Upper lobe of left lung (tissue), 6 donors: ENCODE results near the gene ACO1. TPM values are rescaled to one million over a fixed set of nuclear protein-coding genes. Genes with fewer than 3 reads are reported as not detected.

Experiments used
- ATAC-seq, 2 donors: fragments of 200-7000 bp; cut with Tn5 transposase; one replicate each; pipeline ENCODE4 v1.9.1; 2022; ENCODE audit warnings: mild to moderate bottlenecking in 2 of 2, moderate library complexity in 2 of 2; ENCODE audit not compliant: low FRiP score in 2 of 2
- DNase-seq, 2 donors: peaks; one replicate each; pipeline ENCODE4 v3.0.0-alpha.2; 2019 to 2020
- H3K27ac ChIP-seq, 4 donors: fragments of 200-600 bp; sonication (generic); one replicate each; pipeline ENCODE4 v1.5.1; 2016 to 2019
- H3K27me3 ChIP-seq, 4 donors: fragments of 200-600 bp; sonication (generic); one replicate each; pipeline ENCODE4 v1.5.1; 2017 to 2019
- H3K36me3 ChIP-seq, 4 donors: fragments of 200-600 bp; sonication (generic); one replicate each; pipeline ENCODE4 v1.5.1; 2016 to 2019
- H3K4me1 ChIP-seq, 4 donors: fragments of 200-600 bp; sonication (generic); one replicate each; pipeline ENCODE4 v1.5.1; 2018 to 2019
- H3K4me3 ChIP-seq, 4 donors: fragments of 200-600 bp; sonication (generic); one replicate each; pipeline ENCODE4 v1.5.1; 2017 to 2019; ENCODE audit warnings: mild to moderate bottlenecking in 2 of 4, moderate library complexity in 1 of 4
- H3K9me3 ChIP-seq, 4 donors: fragments of 200-600 bp; sonication (generic); one replicate each; pipeline ENCODE4 v1.5.1; 2018 to 2019
- CTCF ChIP-seq, 6 experiments: fragments of 450-650 bp in 4 of 6; fragments of 200-600 bp in 2 of 6; sonication (generic) in 2 of 6; IDR thresholded peaks; one replicate each; pipeline ENCODE4 v1.5.1; 2016 to 2019; ENCODE audit warnings: antibody characterized with exemption in 6 of 6
- EP300 ChIP-seq, 4 donors: sonication (generic); formaldehyde crosslinking; IDR thresholded peaks; one replicate each; pipeline ENCODE4 v1.5.1; 2017; ENCODE audit warnings: antibody characterized with exemption in 4 of 4, control low read depth in 2 of 4
- POLR2A ChIP-seq, 4 donors: fragments of 450-650 bp; IDR thresholded peaks; one replicate each; pipeline ENCODE4 v1.5.1; 2016 to 2017; ENCODE audit warnings: antibody characterized with exemption in 4 of 4, mild to moderate bottlenecking in 2 of 4
- POLR2AphosphoS5 ChIP-seq, 2 donors: sonication (generic); formaldehyde crosslinking; IDR thresholded peaks; one replicate each; pipeline ENCODE4 v1.5.1; 2017; ENCODE audit warnings: antibody characterized with exemption in 2 of 2
- WGBS, 2 donors: methylation state at CpG; one replicate each; pipeline ENCODE4 v1.1.5; 2017 to 2018; 5-methylcytosine and 5-hydroxymethylcytosine counted together
- total RNA-seq, 6 donors: library from RNA; depleted of rRNA in 4 of 6; stranded (reverse); fragments of >200 nt in 4 of 6; gene quantifications; one replicate each; pipeline versions ENCODE4 v1.1.0 to v1.2.1, GENCODE V29; 2016 to 2021
- donor health status: DM: no; HTN: no; CAD: no; lungs with moderate emphysema.
- donor health status: DM: no; HTN: yes; CAD: no; lungs with severe emphysema.

The ACO1 gene
- total RNA-seq, 6 donors from 2014 or later: 12.4 to 33.0 (median 29.1) TPM

GRCh38 chr9:32414856-32415255, 30.4 kb downstream of the ACO1 start:
- Histone ChIP-seq H3K9me3 (no peaks in the 10 kb centered on the region), H3K4me1 (no peaks in the 10 kb centered on the region), H3K4me3 (no peak overlapping the region), H3K27me3 (no peaks in the 10 kb centered on the region), H3K36me3 (peaks cover 0 to 64% (median 13%) of the 10 kb centered on the region in 4 donors), H3K27ac (no peak overlapping the region)
- WGBS, 2 donors: 78 to 91% methylated on average over 2 of the region's 2 CpGs
- no peak for ATAC-seq
- TF ChIP-seq CTCF (IDR thresholded peaks at IDR 0.05) (no peak), POLR2AphosphoS5 (IDR thresholded peaks at IDR 0.05) (no peak), POLR2A (IDR thresholded peaks at IDR 0.05) (no peak), EP300 (IDR thresholded peaks at IDR 0.05) (no peak)
- DNase-seq: no peak

DNA sequence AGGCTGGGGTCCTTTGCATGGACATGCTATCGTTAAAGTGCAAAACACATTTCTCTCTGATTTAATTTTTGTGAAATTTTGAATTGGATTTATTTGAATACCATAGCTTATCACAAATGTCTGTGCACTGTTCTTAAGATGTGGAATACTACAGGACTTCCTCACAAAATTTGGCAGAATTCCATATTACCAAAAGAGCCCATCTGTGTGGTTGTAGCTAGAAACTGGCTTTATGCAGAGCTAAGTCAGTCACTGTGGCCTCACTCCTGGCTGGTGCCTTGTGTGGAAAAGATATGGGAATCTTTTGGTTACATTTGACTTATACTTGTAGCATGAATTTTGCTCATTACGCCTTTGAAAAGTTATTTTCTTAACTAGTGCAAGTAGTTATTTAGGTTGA, 35.5 kb downstream of the ACO1 start:
- Histone ChIP-seq H3K4me3 (no peak overlapping the region), H3K27ac (no peak overlapping the region), H3K4me1 (no peaks in the 10 kb centered on the region), H3K9me3 (no peaks in the 10 kb centered on the region), H3K27me3 (no peaks in the 10 kb centered on the region), H3K36me3 (peaks cover 0 to 92% (median 29%) of the 10 kb centered on the region in 4 donors)
- TF ChIP-seq POLR2A (IDR thresholded peaks at IDR 0.05) (no peak), CTCF (IDR thresholded peaks at IDR 0.05) (no peak), POLR2AphosphoS5 (IDR thresholded peaks at IDR 0.05) (no peak), EP300 (IDR thresholded peaks at IDR 0.05) (no peak)
- no peak for ATAC-seq
- no peak for DNase-seq
- WGBS, 2 donors: 97 to 99% methylated on average over 2 of the region's 2 CpGs

DNA sequence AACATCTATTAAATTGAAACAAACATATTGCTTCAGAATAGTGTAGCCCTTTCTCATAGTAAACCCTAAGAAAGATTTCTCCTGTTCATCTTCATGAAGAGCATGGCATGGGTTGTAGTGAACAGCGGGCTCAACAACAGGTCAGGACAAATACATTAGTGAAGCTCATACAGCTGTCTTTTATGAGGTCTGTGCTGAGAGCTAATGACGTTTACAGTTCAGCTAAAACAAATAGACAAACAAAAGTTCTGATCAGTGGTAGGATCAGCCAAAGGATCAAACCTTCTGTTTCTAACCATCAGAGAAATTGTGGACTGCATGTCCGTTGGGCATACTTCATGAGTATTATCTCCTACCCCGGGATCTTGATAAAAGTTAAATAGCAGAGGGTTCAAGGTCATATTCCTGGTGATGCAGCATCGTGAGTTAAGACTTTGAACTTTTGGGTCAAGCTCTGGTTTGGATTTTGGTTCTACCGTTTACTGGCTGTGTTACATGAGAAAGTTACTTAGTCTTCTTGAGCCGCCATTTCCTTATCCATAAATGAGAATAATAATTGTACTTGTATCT, 37.9 kb downstream of the ACO1 start:
- Histone ChIP-seq H3K27ac (no peak overlapping the region), H3K36me3 (peaks cover 0 to 93% (median 25%) of the 10 kb centered on the region in 4 donors), H3K4me3 (no peak overlapping the region), H3K27me3 (no peaks in the 10 kb centered on the region), H3K4me1 (peaks cover 0 to 4% (median 0%) of the 10 kb centered on the region in 4 donors), H3K9me3 (no peaks in the 10 kb centered on the region)
- DNase-seq (no peak), ATAC-seq (no peak)
- TF ChIP-seq POLR2AphosphoS5 (IDR thresholded peaks at IDR 0.05) (no peak), EP300 (IDR thresholded peaks at IDR 0.05) (no peak), CTCF (IDR thresholded peaks at IDR 0.05) (no peak), POLR2A (IDR thresholded peaks at IDR 0.05) (no peak)
- WGBS, 2 donors: 91 to 94% methylated on average over 7 of the region's 7 CpGs

- Histone ChIP-seq H3K36me3 (peaks cover 0 to 93% (median 22%) of the 10 kb centered on the region in 4 donors), H3K4me1 (peaks cover 0 to 4% (median 0%) of the 10 kb centered on the region in 4 donors), H3K4me3 (no peak overlapping the region), H3K27me3 (no peaks in the 10 kb centered on the region), H3K9me3 (no peaks in the 10 kb centered on the region), H3K27ac (no peak overlapping the region)
- ATAC-seq: no peak
- WGBS, 2 donors: 89 to 90% methylated on average over 4 of the region's 4 CpGs
- DNase-seq: no peak
- TF ChIP-seq EP300 (IDR thresholded peaks at IDR 0.05): no peak
- no peak for TF ChIP-seq CTCF (IDR thresholded peaks at IDR 0.05)
- no peak for TF ChIP-seq POLR2AphosphoS5 (IDR thresholded peaks at IDR 0.05)
- TF ChIP-seq POLR2A (IDR thresholded peaks at IDR 0.05): no peak
These were observed 38.9 kb downstream of the ACO1 start for GRCh38 chr9:32423371-32423770.

DNA sequence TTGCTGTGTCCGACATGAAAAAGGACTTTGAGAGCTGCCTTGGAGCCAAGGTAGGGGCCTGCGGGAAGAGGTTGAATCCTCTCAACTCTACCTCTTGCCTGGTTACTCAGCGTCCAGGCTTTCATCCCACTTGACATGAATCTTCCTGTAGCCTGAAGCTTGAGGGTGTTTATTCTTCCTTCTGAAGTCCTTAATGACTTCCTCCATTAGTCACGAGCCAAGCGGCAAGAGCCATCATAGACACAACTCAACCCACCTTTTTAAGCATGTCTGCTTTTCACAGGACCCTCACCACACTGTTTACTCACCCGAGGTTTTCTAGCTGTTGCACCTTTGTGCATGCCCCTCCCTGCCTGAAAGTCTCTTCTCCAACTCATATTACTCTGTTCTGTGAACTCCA, 40.2 kb downstream of the ACO1 start:
- H3K4me1 ChIP-seq: peaks cover 0 to 4% (median 0%) of the 10 kb centered on the region in 4 donors
- no peak for TF ChIP-seq POLR2A (IDR thresholded peaks at IDR 0.05)
- peak in 1 of 4 donors; percentile 17 for TF ChIP-seq EP300 (IDR thresholded peaks at IDR 0.05)
- TF ChIP-seq CTCF (IDR thresholded peaks at IDR 0.05): no peak
- TF ChIP-seq POLR2AphosphoS5 (IDR thresholded peaks at IDR 0.05): no peak
- no peak overlapping the region for H3K27ac ChIP-seq
- H3K36me3 ChIP-seq: peaks cover 0 to 86% (median 18%) of the 10 kb centered on the region in 4 donors
- no peaks in the 10 kb centered on the region for H3K27me3 ChIP-seq
- DNase-seq (peak in 1 of 2 donors; percentile 41), ATAC-seq (peak; percentile 32 to 61)
- no peaks in the 10 kb centered on the region for H3K9me3 ChIP-seq
- H3K4me3 ChIP-seq: no peak overlapping the region
- 72 to 84% methylated on average over 6 of the region's 6 CpGs for WGBS, 2 donors
